Upper lobe of left lung (tissue), 4 donors: ENCODE results near the gene WDR47.

ENCODE experiments used
- POLR2A ChIP-seq, 4 donors: fragments of 450-650 bp; IDR thresholded peaks; one replicate each; pipeline ENCODE4 v1.5.1; 2016 to 2017; ENCODE audit warnings: antibody characterized with exemption in 4 of 4, mild to moderate bottlenecking in 2 of 4
- POLR2AphosphoS5 ChIP-seq, 2 donors: sonication (generic); formaldehyde crosslinking; IDR thresholded peaks; one replicate each; pipeline ENCODE4 v1.5.1; 2017; ENCODE audit warnings: antibody characterized with exemption in 2 of 2
- TF ChIP-seq, protein P1 (sequence below), 6 experiments: fragments of 450-650 bp in 4 of 6; fragments of 200-600 bp in 2 of 6; sonication (generic) in 2 of 6; IDR thresholded peaks; one replicate each; pipeline ENCODE4 v1.5.1; 2016 to 2019; ENCODE audit warnings: antibody characterized with exemption in 6 of 6

DNA sequence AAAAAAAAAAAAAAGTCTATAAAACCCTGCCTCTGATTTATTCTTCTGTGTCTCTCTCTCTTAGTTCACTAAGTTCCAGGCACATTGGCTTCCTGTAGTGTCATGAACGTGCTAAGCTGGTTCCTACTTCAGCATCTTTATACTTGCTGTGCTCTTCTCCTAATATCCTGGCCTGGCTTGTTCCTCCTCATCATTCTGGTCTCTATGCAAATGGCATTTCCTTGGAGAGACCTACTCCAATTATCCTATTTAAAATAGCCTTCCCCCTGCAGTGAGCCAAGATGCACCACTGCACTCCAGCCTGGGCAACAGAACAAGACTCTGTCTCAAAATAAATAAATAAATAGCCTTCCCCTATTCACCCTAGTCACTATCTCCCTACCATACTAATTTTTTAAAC is 69.0 kb downstream of the WDR47 start:
- TF ChIP-seq, protein P1, sequence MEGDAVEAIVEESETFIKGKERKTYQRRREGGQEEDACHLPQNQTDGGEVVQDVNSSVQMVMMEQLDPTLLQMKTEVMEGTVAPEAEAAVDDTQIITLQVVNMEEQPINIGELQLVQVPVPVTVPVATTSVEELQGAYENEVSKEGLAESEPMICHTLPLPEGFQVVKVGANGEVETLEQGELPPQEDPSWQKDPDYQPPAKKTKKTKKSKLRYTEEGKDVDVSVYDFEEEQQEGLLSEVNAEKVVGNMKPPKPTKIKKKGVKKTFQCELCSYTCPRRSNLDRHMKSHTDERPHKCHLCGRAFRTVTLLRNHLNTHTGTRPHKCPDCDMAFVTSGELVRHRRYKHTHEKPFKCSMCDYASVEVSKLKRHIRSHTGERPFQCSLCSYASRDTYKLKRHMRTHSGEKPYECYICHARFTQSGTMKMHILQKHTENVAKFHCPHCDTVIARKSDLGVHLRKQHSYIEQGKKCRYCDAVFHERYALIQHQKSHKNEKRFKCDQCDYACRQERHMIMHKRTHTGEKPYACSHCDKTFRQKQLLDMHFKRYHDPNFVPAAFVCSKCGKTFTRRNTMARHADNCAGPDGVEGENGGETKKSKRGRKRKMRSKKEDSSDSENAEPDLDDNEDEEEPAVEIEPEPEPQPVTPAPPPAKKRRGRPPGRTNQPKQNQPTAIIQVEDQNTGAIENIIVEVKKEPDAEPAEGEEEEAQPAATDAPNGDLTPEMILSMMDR (IDR thresholded peaks at IDR 0.05), result no peak
- TF ChIP-seq POLR2A (IDR thresholded peaks at IDR 0.05) (no peak), POLR2AphosphoS5 (IDR thresholded peaks at IDR 0.05) (no peak)
